MM.1S (cell line): ENCODE results near the gene KRTAP2-3.
"Not testable (repeated sequence)": the region's sequence is repeated elsewhere in the genome, so short reads cannot be mapped to it uniquely, and the experiment has no call there.

Experiments
- CTCF ChIP-seq: fragments of 300-600 bp; sonication (generic); IDR thresholded peaks from 2 replicates; pipeline ENCODE4 v1.5.1; 2016; ENCODE audit warnings: antibody characterized with exemption, low read length, mixed read lengths
- EZH2 ChIP-seq: fragments of 300-600 bp; sonication (generic); optimal IDR thresholded peaks from 2 replicates; pipeline ENCODE3; 2017; ENCODE audit warnings: low read depth, mild to moderate bottlenecking, antibody characterized with exemption, low read length, mixed read lengths

DNA sequence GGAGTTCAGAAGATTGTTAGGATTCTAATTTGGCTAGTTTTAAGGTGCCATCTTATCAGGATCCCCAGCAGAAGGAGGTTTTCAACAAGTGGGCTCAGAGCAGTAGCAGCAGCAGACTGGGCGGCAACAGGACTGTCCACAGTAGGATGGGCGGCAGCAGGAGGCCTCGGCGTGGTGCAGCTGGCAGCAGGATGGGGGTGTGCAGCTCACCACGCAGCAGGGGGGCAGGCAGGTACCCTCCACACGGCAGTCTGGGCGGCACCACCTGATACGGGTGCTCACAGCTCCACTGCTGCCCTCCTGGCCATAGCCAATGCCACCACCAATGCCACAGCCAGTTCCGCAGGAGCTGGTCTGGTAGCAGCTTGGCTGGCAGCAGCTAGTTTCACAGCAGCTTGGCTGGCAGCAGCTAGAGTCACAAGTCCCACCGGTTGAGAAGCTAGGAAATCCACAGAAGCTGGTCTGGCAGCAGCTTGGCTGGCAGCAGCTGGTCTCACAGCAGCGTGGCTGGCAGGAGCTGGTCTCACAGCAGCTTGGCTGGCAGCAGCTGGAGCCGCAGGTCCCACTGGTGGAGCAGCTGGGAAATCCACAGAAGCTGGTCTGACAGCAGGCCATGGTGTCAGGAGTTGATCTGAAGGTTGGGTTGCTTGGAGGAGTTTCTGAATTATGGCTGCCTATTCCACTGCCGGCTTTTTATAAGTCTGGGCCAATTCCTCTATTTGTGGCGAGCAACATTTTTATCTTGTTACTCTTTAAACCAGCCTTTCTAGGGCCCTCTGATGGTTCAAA lies 18.9 kb downstream of the KRTAP2-3 start, which contains the start of gene KRTAP1-1:
- TF ChIP-seq CTCF, EZH2: not testable (repeated sequence)
